ENCODE measurements around the gene ALDH3A2. TPM values are rescaled to one million over a fixed set of nuclear protein-coding genes. Genes with fewer than 3 reads are reported as not detected.
"Not testable (repeated sequence)": the region's sequence is repeated elsewhere in the genome, so short reads cannot be mapped to it uniquely, and the experiment has no call there.

Gene ALDH3A2
- total RNA-seq, 1 donor from 2014 or later, result 32.4 TPM

DNA sequence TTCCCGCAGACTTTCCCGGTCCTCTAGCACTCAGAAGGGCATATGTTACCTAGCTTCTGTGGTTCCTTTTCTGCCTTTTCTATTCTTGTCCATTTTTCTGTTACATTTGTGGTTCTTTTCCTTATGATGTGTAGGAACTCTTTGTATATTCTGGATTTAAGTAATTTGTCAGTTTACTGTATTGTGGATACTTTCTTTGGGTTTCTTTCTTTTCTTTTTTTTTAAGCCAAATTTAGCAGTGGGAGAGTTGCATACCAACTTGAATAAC, 657 bp downstream of the ALDH3A2 start:
- intact Hi-C loops (cut with micrococcal nuclease), result loop anchor here (2.0 to 5.0 kb wide), 3 partner anchors 134 to 287 kb away; partner anchors contain the start of genes B9D1 and MAPK7

DNA sequence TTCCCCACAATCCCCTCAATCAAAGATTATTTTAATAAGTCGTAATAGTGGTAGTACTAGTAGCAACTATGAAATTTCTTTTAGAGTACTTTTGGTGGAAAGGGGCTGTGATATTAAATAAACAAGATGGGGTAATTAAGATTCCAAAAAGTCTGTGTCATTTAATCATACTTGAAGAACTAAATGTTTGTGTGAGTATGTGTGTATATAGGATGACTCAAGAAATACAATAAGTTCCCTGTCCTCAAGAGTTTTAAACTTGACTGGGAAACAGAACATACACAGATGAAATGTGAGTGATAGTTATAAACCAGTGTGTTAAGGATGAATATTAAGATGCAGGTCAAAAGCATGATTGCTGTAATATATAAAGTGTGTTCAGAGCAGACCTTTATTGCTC, 2.3 kb downstream of the ALDH3A2 start:
- intact Hi-C loops (cut with micrococcal nuclease), result no loop called here

DNA sequence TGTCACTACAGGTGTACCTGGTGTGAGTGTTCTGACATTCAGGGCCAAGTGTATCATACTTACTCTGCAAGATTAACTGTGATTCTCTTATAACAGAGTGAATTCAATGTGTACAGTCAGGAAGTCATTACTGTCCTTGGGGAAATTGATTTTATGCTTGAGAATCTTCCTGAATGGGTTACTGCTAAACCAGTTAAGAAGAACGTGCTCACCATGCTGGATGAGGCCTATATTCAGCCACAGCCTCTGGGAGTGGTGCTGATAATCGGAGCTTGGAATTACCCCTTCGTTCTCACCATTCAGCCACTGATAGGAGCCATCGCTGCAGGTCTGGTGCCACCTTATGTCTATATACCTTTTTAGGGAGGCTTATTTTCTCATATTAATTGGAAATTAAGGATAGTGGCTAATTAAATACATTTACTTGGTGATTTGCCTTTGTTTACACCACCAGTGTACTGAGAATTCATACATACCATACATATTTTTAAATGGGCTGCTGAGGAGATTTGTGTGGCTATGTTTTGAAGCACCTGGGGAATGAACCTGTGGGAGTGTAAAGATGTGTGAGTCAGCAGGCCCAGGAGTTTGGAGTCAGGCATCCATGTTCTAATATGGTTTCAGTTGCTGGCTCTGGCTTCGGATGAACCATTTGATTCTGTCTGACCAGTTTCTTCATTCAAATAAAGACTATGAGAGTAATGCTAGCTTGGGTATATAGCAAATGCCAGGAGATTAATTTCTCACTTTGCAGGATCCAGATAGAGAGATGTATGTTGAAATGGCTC, 3.1 kb downstream of the ALDH3A2 start:
- intact Hi-C loops (cut with micrococcal nuclease), result no loop called here

DNA sequence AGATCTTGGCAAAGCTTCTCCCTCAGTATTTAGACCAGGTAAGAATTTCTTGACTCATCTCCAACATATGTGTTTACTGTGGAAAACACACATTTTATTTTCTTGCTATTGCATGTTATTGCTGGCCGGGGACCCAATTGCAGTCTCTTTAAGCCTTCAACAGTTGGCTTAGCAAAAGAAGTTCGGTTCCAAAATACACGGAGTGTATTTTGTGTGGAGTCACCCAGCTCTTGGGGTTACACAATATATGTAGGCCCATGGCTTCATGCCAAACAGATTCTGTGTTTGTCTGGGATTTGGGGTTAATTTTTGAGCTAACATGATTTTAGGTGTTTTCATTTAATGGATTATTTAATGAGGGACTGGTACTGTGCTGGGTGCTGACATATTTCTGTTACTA, 4.0 kb downstream of the ALDH3A2 start:
- intact Hi-C loops (cut with micrococcal nuclease), result no loop called here

DNA sequence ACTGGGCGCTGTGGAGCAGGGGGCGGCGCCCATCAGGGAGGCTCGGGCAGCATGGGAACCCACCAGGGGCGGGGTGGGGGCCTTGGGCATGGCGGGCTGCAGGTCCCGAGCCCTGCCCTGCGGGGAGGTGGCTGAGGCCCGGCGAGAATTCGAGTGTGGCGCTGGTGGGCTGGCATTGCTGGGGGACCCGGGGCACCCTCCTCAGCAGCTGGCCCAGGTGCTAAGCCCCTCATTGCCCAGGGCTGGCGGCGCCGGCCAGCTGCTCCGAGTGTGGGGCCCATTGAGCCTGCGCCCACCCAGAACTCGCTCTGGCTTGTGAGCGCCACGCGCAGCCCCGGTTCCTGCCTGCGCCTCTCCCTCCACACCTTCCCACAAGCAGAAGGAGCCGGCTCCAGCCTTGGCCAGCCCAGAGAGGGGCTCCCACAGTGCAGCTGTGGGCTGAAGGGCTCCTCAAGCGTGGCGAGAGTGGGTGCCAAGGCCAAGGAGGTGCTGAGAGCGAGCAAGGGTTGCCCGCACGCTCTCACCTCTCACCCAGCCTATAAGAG, 5.9 kb downstream of the ALDH3A2 start:
- intact Hi-C loops (cut with micrococcal nuclease), result no loop called here

DNA sequence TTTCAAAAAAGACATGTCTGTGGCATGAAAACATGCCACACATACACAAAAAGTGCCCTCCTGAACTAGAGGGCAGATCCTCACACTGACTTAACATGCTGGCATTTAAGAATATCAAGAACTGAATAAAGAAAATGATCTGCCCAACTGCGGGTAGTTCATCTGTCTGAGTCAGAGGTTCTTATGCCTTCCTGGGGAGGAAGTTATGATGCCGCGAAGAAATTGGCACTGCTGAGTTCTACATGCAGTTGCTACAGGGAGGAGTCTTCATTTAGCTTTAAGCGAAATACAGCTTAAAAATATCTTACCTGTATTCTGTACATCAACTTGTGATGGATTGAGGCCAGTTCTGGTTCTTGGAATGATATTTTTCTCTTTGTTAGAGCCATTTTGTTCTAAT, 6.3 kb downstream of the ALDH3A2 start:
- intact Hi-C loops (cut with micrococcal nuclease), result no loop called here

DNA sequence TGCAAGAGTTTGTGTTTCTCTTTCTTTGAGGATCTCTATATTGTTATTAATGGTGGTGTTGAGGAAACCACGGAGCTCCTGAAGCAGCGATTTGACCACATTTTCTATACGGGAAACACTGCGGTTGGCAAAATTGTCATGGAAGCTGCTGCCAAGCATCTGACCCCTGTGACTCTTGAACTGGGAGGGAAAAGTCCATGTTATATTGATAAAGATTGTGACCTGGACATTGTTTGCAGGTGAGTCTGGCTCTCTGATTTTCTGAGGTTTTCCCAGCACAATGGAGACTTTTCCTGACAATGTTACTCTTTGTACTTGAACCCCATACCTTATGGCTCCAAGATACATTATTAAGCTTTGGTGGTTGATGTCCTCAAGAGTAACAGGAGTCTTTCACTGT, 7.8 kb downstream of the ALDH3A2 start:
- intact Hi-C loops (cut with micrococcal nuclease), result no loop called here

DNA sequence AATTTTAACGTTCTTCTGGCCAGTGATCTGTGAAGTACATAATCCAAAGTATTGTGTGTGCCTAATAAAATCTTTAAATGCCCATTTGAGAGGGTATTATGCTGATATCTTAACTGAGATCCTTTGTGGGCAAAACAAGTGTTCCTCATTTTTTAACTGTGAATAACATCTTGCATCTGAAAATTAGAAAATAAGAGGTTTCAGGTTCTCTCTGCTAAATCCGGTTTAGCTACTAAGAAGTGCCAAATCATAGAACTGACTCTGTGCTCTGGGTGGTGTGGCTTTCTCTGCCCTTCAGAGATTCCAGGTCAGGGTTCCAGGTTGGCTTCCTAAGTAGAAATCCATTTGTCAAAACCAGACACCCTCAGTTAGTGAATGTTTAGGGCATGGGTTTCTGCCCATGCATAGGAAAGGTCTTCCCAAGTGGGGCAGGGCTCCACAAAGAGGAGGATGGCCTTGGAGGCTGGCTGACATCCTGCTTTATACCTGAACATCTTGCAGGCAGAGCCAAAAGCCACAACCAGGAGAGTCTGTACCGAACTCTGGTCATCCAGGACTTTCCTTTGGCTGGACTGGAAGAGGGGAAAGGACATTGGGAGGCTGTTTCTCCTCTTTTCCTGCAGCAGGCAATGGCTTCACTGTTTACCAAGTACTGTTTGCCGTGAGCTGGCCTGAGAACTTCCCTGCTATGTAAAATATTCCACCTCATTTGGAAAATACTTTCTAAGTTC, 8.5 kb downstream of the ALDH3A2 start:
- intact Hi-C loops (cut with micrococcal nuclease), result no loop called here

DNA sequence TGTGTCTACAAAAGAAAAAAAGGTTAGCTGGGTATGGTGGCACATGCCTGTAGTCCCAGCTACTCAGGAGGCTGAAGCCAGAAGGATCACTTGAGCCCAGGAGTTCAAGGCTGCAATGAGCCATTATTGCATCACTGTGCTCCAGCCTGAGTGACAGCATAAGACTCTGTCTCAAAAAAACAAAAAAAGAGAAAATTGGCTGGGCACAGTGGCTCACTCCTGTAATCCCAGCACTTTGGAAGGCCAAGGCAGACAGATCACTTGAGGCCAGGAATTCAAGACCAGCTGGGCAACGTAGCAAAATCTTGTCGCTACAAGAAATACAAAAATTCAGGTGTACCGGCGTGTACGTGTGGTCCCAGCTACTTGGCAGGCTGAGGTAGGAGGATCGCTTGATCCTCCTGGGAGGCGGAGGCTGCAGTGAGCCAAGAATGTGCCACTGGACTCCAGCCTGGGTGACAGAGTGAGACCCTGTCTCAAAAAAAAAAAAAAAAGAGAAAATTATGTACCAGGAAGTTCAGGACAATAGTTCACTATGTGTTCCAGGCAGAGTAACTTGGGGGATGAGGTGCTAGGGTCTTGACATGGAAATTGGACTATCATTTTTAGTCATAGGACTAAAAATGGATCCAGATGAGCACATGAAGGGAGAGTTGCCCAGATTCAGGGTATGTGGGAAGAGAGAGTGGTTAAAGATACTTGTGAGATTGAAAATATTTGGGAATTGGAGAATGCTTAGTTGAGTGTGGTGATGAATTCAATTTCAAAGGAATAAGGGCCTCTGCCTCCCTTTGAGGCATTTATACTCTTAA, 11.0 kb downstream of the ALDH3A2 start:
- intact Hi-C loops (cut with micrococcal nuclease), result no loop called here

DNA sequence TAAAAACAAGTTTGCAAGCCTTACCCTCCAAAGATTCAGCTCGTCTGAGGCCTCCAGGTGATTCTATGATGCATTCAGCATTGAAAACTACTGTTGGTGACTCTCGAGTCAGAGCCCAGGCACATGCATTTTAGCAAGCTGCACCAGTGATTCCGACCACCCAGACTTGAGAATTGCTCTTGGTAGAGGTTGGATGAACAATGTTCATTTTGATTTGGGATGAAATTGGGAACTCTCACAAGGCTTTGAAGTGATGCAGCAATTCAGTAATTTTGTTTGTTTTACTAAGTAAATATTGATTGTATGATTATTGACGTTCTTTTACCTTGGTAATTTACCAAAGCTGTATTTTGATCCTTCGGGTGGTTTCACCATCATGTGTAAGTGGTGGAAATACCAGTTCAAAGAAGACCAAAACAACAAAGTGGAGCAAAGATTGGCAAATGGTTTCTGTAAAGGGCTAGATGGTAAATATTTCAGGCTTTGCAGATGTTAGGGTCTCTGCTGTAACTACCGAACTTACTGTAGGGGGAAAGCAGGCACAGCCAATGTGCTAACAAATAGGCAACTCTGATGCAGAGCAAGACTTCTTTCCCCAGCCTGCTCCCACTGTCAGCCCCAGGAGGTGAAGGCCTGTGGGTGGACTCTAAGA, 11.8 kb downstream of the ALDH3A2 start:
- intact Hi-C loops (cut with micrococcal nuclease), result no loop called here

DNA sequence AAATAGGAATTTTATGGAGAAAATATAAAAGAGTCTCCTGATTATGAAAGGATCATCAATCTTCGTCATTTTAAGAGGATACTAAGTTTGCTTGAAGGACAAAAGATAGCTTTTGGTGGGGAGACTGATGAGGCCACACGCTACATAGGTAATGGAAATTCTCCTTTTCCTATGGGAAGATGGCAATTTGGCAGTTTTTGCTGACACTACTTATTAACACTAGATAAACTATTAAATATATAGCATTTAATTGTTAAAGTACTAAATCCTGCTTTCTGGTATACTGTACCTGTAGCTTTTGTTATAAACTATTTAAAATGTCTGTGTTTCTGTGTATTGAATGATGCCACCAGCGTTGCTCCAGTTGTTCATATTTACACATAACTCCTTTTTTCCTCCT, 12.6 kb downstream of the ALDH3A2 start:
- intact Hi-C loops (cut with micrococcal nuclease), result no loop called here

DNA sequence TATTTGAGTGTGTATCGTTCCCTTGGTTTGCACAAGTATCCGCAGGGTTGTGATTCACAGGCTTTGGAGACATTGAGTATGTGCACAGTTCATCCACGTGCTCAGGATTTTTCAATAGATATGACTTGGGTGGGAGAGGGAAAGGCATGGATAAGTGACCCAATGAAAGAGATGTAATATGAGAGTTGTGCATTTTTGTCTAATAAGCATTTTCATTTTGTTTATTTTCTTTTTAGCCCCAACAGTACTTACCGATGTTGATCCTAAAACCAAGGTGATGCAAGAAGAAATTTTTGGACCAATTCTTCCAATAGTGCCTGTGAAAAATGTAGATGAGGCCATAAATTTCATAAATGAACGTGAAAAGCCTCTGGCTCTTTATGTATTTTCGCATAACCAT, 14.5 kb downstream of the ALDH3A2 start:
- intact Hi-C loops (cut with micrococcal nuclease), result no loop called here

DNA sequence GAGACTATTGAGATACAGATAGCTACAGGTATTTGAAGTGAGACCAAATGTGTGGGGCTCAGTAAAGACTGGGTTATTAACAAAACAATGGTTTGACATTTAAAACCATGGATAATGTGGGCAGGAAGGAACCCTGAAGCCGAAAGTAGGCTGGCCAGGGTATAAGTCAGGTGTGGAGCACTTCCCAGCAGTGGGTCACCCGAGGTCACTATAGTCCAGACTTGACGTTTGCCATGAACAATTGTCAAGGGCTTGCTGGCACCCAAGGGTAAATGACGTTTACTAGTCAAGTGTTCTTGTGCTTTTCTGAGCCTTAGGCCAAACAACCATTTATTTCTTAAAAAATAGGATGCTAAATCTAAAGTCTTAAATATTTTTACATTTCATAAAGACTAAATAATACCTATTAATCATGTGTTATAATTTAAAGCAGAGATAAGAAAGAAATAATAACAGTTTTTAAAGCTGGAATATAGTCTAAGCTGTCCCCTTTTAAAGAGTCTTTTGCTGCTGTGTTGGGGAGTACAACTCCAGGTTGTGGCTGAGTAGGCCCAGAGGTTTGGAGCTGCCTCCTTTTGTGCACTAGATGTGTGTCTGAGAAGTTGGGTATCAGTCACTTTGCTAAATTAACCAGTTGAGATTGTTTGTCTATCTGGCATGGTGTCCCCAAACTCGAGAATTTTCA, 15.7 kb downstream of the ALDH3A2 start:
- intact Hi-C loops (cut with micrococcal nuclease), result no loop called here

DNA sequence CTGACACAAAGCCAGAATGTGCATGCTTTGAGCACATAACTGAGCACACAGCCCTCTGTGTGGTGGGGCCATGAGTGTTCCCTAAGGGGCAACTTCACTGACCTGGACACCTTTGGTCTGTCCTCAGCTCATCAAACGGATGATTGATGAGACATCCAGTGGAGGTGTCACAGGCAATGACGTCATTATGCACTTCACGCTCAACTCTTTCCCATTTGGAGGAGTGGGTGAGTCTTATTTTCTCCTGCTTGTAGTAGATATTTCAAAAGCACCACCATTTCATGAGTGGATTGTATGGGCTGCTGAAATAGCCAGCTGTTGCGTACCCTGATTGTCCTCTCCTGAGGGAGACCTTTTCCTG, 16.2 kb downstream of the ALDH3A2 start:
- intact Hi-C loops (cut with micrococcal nuclease), result no loop called here

DNA sequence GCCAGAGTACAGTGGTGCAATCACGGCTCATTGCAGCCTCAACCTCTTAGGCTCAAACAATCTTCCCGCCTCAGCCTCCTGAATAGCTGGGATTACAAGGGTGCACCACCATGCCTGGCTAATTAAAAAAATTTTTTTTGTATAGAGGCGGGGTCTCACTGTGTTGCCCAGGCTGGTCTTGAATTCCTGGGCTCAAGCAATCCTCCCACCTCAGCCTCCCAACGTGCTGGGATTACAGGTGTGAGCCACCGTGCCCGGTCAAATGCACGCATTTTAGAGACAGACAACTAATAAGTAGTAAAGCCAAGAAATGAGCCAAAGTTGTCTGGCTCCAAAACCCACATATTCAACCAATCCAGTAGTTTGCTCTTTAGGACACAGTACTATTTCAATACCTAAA, 21.1 kb downstream of the ALDH3A2 start:
- intact Hi-C loops (cut with micrococcal nuclease), result not testable (repeated sequence)

DNA sequence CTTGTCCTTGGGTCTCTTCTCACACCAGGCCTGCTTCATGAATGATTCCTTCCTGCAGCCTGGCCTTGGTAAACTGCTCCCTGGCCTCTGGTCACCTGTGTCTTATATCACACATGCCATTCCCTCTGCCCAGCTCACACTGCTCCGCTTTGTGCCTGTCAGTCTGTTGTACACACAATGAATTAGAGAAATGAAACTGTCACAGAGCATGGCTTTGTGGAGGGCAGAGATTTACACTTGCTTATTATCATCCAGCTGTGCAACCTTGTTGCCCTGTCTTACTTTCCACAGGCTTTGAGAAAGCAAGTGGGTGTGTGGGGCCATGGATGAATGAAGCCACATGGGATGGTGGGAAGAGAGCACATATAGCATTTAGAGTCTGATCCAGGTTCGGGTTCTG, 22.4 kb downstream of the ALDH3A2 start:
- intact Hi-C loops (cut with micrococcal nuclease), result no loop called here

DNA sequence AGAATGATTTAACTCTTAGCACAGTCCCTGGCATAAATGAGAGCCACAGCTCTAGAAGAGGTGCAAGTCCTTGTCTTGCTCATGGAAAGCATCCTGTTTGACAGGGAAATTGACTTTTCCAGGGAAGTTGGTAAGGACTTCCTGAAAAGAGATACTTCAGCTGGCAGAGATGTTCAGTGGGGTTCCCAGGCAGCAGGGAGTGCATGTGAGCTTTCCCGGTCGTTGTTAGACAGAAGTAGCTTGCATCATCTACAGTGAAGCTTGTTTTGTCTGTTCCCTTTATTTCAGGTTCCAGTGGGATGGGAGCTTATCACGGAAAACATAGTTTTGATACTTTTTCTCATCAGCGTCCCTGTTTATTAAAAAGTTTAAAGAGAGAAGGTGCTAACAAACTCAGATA, 22.9 kb downstream of the ALDH3A2 start:
- intact Hi-C loops (cut with micrococcal nuclease), result no loop called here

DNA sequence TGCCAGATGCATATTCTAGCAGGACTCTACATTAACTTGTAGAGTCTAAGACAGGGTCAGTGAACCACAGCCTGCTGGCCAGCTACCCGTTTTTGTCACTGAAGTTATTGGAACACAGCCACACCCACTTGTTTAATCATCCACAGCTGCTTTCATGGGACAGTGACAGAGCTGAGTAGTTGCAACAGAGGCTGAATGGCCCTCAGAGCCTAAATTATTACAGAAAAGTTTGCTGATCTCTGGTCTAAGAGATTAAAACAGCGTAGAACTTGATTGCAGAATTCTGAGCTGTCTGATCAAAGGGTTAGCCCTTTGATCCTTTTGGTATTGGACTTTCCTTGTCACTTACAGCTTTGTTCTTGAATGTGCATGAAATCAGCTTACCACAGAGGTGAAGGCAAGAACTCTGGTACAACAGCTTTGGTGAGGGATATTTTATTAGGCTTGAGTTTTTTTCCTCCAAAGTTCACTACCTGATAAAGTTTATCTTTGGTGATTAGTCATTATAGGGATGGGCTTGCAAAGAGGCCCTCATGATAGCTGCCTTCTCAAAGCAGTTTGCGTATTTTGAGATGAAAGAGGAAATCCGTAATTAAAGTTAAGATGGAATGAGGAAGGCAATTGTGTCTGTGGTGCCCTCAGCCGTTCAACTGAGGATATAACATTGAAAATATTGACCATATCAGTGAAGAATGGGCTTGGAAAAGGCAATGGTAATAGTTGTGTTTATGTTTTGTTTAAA, 23.6 kb downstream of the ALDH3A2 start:
- intact Hi-C loops (cut with micrococcal nuclease), result no loop called here

DNA sequence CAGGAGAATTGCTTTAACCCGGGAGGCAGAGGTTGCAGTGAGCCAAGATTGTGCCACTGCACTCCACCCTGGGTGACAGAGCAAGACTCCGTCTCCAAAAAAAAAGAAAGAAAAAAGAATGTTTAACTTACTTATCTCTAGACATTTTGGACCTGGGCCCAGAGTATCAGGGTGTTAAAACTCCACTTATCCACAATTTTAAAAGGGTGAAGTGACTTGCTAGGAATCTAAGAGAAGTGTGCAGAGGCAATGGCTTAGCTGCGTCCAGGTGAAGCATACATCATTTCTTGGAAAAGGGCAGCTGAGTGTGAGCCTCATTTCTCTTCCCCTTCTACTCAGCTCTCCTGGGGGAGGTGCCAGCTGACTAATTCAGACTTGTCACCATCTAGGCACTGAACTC, 25.1 kb downstream of the ALDH3A2 start:
- intact Hi-C loops (cut with micrococcal nuclease), result no loop called here

DNA sequence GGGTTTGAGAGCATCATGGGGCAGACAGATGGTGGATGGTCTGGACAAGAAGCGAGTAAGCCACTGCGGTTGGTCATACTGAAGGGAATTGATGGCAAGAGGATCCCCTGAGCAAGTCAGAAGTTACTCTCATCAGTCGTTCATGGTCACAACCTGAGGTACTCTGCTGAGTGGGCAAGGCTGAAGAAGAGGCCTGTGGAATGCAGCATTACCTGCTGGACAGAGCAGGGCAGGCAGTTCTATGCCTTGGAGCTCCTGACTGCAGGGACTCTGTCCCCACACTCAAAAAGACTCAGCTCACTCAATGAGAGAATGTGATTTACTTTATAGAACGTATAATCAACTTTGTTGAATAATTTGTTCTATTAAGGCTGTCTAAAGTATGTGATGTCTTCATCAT, 28.3 kb downstream of the ALDH3A2 start:
- intact Hi-C loops (cut with micrococcal nuclease), result no loop called here

Measured in T-helper 2 cell treated with Interferon-gamma antibody and Interleukin-4, amounts not matched to agents 100 ng/mL and 5 ng/mL, for 36 hours (primary cell).